Endothelial cell of umbilical vein (primary cell): ENCODE measurements around the gene GABPB2. TPM values are rescaled to one million over a fixed set of nuclear protein-coding genes. Genes with fewer than 3 reads are reported as not detected.

Experiments
- BruUV-seq: library from RNA; stranded (reverse); fragments of 400-500 nt; replicated peaks from 2 replicates; lab custom pipeline; 2021; lab: Mats Ljungman, UMichigan
- CTCF ChIA-PET: fragments of 300-600, 350-600 bp; sonication (Branson Sonifier 250); formaldehyde crosslinking; loops from one replicate; lab custom pipeline; 2021; ENCODE audit warnings: antibody characterized with exemption, inconsistent platforms; lab: Charles Lee
- POLR2A ChIA-PET: fragments of 300-600, 350-600 bp; sonication (Branson Sonifier 250); formaldehyde crosslinking; loops from one replicate; lab custom pipeline; 2021; ENCODE audit warnings: antibody characterized with exemption, inconsistent platforms; lab: Charles Lee
- DNase-seq: peaks from one replicate; pipeline ENCODE4 v3.0.0-alpha.2; 2011; ENCODE audit warnings: low read depth, low spot score
- FAIRE-seq: peaks from 2 replicates; lab custom pipeline; 2011; peaks lifted over from hg19 to GRCh38; lab: Jason Lieb, UNC
- H2AFZ ChIP-seq: 2 replicates; pipeline ENCODE4 v1.6.0; 2012; ENCODE audit warnings: low read depth, low read length, control low read depth, inconsistent platforms
- H3K27ac ChIP-seq: 2 replicates; pipeline ENCODE4 v1.5.1; 2011; ENCODE audit warnings: low read depth, mild to moderate bottlenecking, control low read depth, low read length, moderate library complexity; ENCODE audit not compliant: insufficient read depth
- H3K27me3 ChIP-seq, 2 experiments: 2 replicates each; pipeline versions ENCODE4 v1.6.0 to v1.6.1; 2011; ENCODE audit warnings: low read length in 2 of 2, mixed read lengths in 1 of 2; ENCODE audit not compliant: control insufficient read depth in 2 of 2, insufficient read depth in 2 of 2
- H3K36me3 ChIP-seq, 2 experiments: 2 replicates in 1 of 2; 3 replicates in 1 of 2; pipeline ENCODE4 v1.5.1; 2011; ENCODE audit warnings: low read length in 2 of 2, mild to moderate bottlenecking in 1 of 2, moderate library complexity in 1 of 2; ENCODE audit not compliant: control insufficient read depth in 2 of 2, insufficient read depth in 2 of 2; ENCODE audit errors: extremely low read depth in 1 of 2
- H3K4me1 ChIP-seq: 3 replicates; pipeline ENCODE4 v1.5.1; 2011; ENCODE audit warnings: mild to moderate bottlenecking, low read length; ENCODE audit not compliant: control insufficient read depth, insufficient read depth; ENCODE audit errors: extremely low read depth
- H3K4me2 ChIP-seq: 2 replicates; pipeline ENCODE4 v1.6.1; 2011; ENCODE audit warnings: low read length, control low read depth, mixed read lengths; ENCODE audit not compliant: insufficient read depth
- H3K4me3 ChIP-seq, 3 experiments: fragments of 200-600 bp in 1 of 3; sonication (generic), shearing (Covaris generic) in 1 of 3; replicated peaks in 1 of 3; 2 replicates each; pipeline ENCODE4 v1.5.1; 2011 to 2016; ENCODE audit warnings: control low read depth in 3 of 3, low read length in 3 of 3, mild to moderate bottlenecking in 2 of 3, inconsistent platforms in 1 of 3, low read depth in 1 of 3, moderate library complexity in 1 of 3; ENCODE audit not compliant: insufficient read depth in 1 of 3
- H3K79me2 ChIP-seq: 2 replicates; pipeline ENCODE4 v1.6.0; 2012; ENCODE audit warnings: low read length, inconsistent platforms; ENCODE audit not compliant: control insufficient read depth, insufficient read depth
- H3K9ac ChIP-seq: replicated peaks from 2 replicates; pipeline ENCODE3; 2011; ENCODE audit warnings: low read length, control low read depth; ENCODE audit not compliant: insufficient read depth; ENCODE audit errors: extremely low read depth
- H3K9me1 ChIP-seq: replicated peaks from 3 replicates; pipeline ENCODE4 v1.6.0; 2011; ENCODE audit warnings: mild to moderate bottlenecking, low read length; ENCODE audit not compliant: control insufficient read depth, insufficient read depth; ENCODE audit errors: extremely low read depth
- H3K9me3 ChIP-seq: replicated peaks from 2 replicates; pipeline ENCODE4 v1.5.1; 2012; ENCODE audit warnings: low read length, inconsistent platforms; ENCODE audit not compliant: control insufficient read depth, insufficient read depth
- H4K20me1 ChIP-seq: replicated peaks from 2 replicates; pipeline ENCODE3; 2011; ENCODE audit warnings: mild to moderate bottlenecking, low read length; ENCODE audit not compliant: control insufficient read depth, insufficient read depth; ENCODE audit errors: extremely low read depth
- EZH2 ChIP-seq: IDR thresholded peaks from 2 replicates; pipeline ENCODE4 v1.6.1; 2012; ENCODE audit warnings: borderline replicate concordance, low read depth, mild to moderate bottlenecking, moderate library complexity, low read length, inconsistent platforms; ENCODE audit not compliant: severe bottlenecking
- FOS ChIP-seq: IDR thresholded peaks from 2 replicates; pipeline ENCODE4 v1.6.1; 2011; ENCODE audit warnings: mild to moderate bottlenecking, low read length, moderate library complexity, borderline replicate concordance; ENCODE audit not compliant: insufficient read depth
- GATA2 ChIP-seq: IDR thresholded peaks from 2 replicates; pipeline ENCODE4 v1.7.0; 2011; ENCODE audit warnings: low read depth, mild to moderate bottlenecking, moderate library complexity, mixed read lengths, low read length; ENCODE audit not compliant: insufficient read length, insufficient read depth
- JUN ChIP-seq: IDR thresholded peaks from 2 replicates; pipeline ENCODE4 v1.6.1; 2011; ENCODE audit warnings: borderline replicate concordance, low read depth; ENCODE audit not compliant: insufficient read length, insufficient read depth
- MYC ChIP-seq: IDR thresholded peaks from one replicate; pipeline ENCODE4 v1.6.1; 2011; ENCODE audit warnings: mild to moderate bottlenecking, low read depth, low read length
- POLR2A ChIP-seq: IDR thresholded peaks from 2 replicates; pipeline ENCODE4 v1.6.1; 2012; ENCODE audit warnings: low read depth, mild to moderate bottlenecking, control low read depth, low read length
- POLR2AphosphoS5 ChIP-seq: IDR thresholded peaks from 2 replicates; pipeline ENCODE4 v1.6.1; 2012; ENCODE audit warnings: low read depth, mild to moderate bottlenecking, control low read depth, low read length, moderate library complexity; ENCODE audit not compliant: insufficient read depth
- dilution Hi-C: fragments of 300-500 bp; cut with MboI; formaldehyde crosslinking; loops from one replicate; pipeline ENCODE4 v1.15.0; 2019; ENCODE audit warnings: low sequenced_read_pairs; ENCODE audit not compliant: extremely low pct_ligation_motif_present
- intact Hi-C: fragments of 100-400 bp; cut with micrococcal nuclease; formaldehyde crosslinking; loops from one replicate; pipeline ENCODE4 v1.10.0; 2022
- polyA plus RNA-seq, 4 experiments: library from polyadenylated mRNA; depleted of rRNA in 3 of 4; stranded (reverse) in 3 of 4; unstranded in 1 of 4; fragments of >200 nt; gene quantifications; 2 replicates each; pipeline versions ENCODE4 v1.2.1 to v1.2.3, GENCODE V29; 2011 to 2012; ENCODE audit warnings: missing spikeins in 1 of 4
- total RNA-seq: library from RNA; stranded (reverse); gene quantifications from 2 replicates; pipeline ENCODE4 v1.2.3, GENCODE V29; 2021
- TF ChIP-seq, protein P1 (sequence below), 2 donors: IDR thresholded peaks; 1 replicate in 1 of 2; 2 replicates in 1 of 2; pipeline ENCODE4 v1.5.1; 2011; ENCODE audit warnings: low read length in 2 of 2, mild to moderate bottlenecking in 2 of 2, moderate library complexity in 2 of 2, control low read depth in 1 of 2, inconsistent platforms in 1 of 2, low read depth in 1 of 2; ENCODE audit not compliant: insufficient read depth in 1 of 2; ENCODE audit errors: extremely low read depth in 1 of 2
- TF ChIP-seq, protein P2 (sequence below): IDR thresholded peaks from 2 replicates; pipeline ENCODE4 v1.6.1; 2011; ENCODE audit not compliant: insufficient read depth, insufficient read length

GABPB2 gene
- total and polyA plus RNA-seq, 2 donors (not counting 3 experiments of a cell fraction or from before 2014, with no cell fraction given): 2.6 to 4.3 TPM

DNA sequence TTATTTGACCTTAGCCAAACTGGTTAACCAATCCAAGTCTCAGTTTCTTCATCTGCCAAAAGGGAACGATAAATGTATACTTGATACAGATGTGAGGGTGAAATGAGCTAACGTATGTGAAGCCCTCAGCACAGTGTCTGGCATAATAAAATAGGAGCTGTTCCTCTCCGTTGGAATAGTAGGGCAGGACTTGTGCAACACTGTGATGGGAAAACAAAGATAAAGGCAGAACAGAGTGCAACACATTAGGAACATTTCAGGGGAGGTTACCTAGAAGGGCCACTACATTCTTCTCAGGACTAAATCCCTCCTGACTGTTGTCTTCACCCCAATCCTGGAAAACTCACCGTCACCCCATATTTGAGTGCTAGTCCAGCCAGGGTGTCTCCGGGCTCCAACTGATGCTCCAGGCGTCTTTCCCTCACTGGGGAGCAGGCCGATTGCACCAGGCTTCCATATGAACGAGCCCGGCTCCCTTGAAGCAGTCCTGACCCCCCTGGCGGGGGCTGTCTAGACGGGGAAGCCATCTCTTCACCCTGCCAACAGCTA, 94.2 kb downstream of the GABPB2 start:
- FAIRE-seq: peak; percentile 37

DNA sequence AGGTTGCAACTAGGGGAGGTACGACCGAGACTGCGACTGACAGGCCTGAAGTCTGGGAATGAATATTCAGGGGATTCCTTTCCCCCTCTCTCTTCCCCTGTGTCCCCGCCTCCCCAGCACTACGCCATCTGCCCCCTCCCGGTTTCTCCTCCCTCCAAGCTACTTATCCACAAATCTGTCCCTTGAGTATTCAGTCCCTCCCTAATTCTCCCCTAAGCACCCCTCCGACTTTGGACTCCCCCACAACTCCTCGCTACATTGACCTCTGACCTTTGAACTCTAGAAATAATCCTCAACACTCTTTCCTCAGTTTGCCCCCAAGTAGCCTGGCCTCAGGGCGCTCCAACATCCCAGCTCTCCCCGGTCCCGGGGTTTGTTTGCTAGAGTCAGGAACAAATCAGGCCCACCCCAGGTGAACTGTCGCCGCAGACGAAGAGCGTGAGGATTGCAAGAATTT, 94.7 kb downstream of the GABPB2 start:
- TF ChIP-seq, protein P1, sequence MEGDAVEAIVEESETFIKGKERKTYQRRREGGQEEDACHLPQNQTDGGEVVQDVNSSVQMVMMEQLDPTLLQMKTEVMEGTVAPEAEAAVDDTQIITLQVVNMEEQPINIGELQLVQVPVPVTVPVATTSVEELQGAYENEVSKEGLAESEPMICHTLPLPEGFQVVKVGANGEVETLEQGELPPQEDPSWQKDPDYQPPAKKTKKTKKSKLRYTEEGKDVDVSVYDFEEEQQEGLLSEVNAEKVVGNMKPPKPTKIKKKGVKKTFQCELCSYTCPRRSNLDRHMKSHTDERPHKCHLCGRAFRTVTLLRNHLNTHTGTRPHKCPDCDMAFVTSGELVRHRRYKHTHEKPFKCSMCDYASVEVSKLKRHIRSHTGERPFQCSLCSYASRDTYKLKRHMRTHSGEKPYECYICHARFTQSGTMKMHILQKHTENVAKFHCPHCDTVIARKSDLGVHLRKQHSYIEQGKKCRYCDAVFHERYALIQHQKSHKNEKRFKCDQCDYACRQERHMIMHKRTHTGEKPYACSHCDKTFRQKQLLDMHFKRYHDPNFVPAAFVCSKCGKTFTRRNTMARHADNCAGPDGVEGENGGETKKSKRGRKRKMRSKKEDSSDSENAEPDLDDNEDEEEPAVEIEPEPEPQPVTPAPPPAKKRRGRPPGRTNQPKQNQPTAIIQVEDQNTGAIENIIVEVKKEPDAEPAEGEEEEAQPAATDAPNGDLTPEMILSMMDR (IDR thresholded peaks at IDR 0.05; ENCODE audit: extremely low read depth in 1 of 2, insufficient read depth in 1 of 2, low read depth in 1 of 2, low read length in 2 of 2): no peak
- TF ChIP-seq POLR2A (no peak), GATA2 (no peak), MYC (no peak), JUN (no peak), POLR2AphosphoS5 (no peak), EZH2 (no peak), FOS (no peak)
- TF ChIP-seq, protein P2, sequence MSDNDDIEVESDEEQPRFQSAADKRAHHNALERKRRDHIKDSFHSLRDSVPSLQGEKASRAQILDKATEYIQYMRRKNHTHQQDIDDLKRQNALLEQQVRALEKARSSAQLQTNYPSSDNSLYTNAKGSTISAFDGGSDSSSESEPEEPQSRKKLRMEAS: no peak
- H3K4me2 ChIP-seq: peak overlapping the region; percentile 92
- POLR2A ChIA-PET: interaction anchor here (0.8 kb wide), 1 partner anchor 586 kb away, joined by 3 read pairs; the partner anchor contains the start of gene MCL1
- FAIRE-seq (peak; percentile 8), DNase-seq (no peak)
- no peaks in the 10 kb centered on the region for H3K27me3 ChIP-seq
- peak overlapping the region; percentile 94 for H3K9ac ChIP-seq
- no peaks in the 10 kb centered on the region for H4K20me1 ChIP-seq
- no peaks in the 10 kb centered on the region for H3K9me3 ChIP-seq
- H3K27ac ChIP-seq: peak overlapping the region; percentile 61
- peaks cover 0 to 15% of the 10 kb centered on the region in 2 experiments for H3K36me3 ChIP-seq
- peaks cover 19% of the 10 kb centered on the region for H3K4me1 ChIP-seq
- intact Hi-C loops: loop anchor here (1.0 kb wide), 2 partner anchors 19 to 25 kb away; partner anchors contain the start of genes SEMA6C and VPS72
- peaks cover 21% of the 10 kb centered on the region for H3K79me2 ChIP-seq
- peak overlapping the region; percentile 65 to 89 (median 81) for H3K4me3 ChIP-seq
- CTCF ChIA-PET: interaction anchor here (0.6 to 2.9 kb wide), 9 partner anchors 8 to 141 kb away, joined by 3 to 17 read pairs (median 4); partner anchors contain the start of gene TNFAIP8L2
- peak overlapping the region; percentile 90 for H2AFZ ChIP-seq
- BruUV-seq: no TSS peak
- H3K9me1 ChIP-seq: no peaks in the 10 kb centered on the region
- dilution Hi-C loops: no loop called here

More for the DNA sequence above, 94.2 kb downstream of the GABPB2 start:
- Histone ChIP-seq H4K20me1 (no peaks in the 10 kb centered on the region), H3K4me3 (peak overlapping the region; percentile 65 to 89 (median 81)), H3K4me1 (peaks cover 19% of the 10 kb centered on the region), H3K79me2 (peaks cover 21% of the 10 kb centered on the region), H3K9me1 (no peaks in the 10 kb centered on the region), H3K36me3 (peaks cover 0 to 13% of the 10 kb centered on the region in 2 experiments), H2AFZ (peak overlapping the region; percentile 90), H3K4me2 (peak overlapping the region; percentile 92), H3K9ac (peak overlapping the region; percentile 94), H3K9me3 (no peaks in the 10 kb centered on the region), H3K27me3 (no peaks in the 10 kb centered on the region), H3K27ac (peak overlapping the region; percentile 61)
- CTCF ChIA-PET: interaction anchor here (0.6 to 2.9 kb wide), 10 partner anchors 8 to 140 kb away, joined by 3 to 17 read pairs (median 4); partner anchors contain the start of gene TNFAIP8L2
- DNase-seq: no peak
- intact Hi-C loops (loop anchor here (1.0 kb wide), 2 partner anchors 19 to 25 kb away; partner anchors contain the start of genes SEMA6C and VPS72), dilution Hi-C loops (no loop called here)
- TF ChIP-seq POLR2A (no peak), POLR2AphosphoS5 (peak; percentile 28)
- POLR2A ChIA-PET: interaction anchor here (0.8 kb wide), 1 partner anchor 585 kb away, joined by 3 read pairs; the partner anchor contains the start of gene MCL1
- BruUV-seq: no TSS peak
